ENCODE data around the gene LOXHD1. TPM values are rescaled to one million over a fixed set of nuclear protein-coding genes. Genes with fewer than 3 reads are reported as not detected.
A peak's percentile ranks its signal among the peaks of the same experiment; 100 is the strongest.

LOXHD1 gene
- total RNA-seq, 1 experiment from 2014 or later: 0.35 TPM

DNA sequence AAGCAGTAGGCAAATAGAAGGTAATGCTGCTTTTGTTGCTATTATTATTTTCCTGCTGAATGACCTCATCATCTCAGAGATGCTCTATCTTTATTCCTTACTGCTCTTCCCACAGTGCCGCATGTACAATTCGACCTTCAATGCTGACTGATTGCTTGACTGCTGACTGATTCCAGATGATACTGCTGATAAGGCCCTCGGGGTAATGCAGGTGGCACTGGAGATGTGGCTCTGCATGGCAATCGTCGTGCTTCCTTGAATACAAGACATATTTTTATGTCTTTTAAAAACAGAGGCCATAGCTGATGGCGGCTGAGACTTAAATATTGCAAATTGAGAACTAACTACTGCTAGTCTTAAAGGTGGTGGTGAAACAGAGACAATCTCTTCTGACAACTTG is 146.6 kb downstream of the LOXHD1 start:
- ATAC-seq: no peak
- ChIA-PET CTCF (no interaction called here), POLR2A (no interaction called here)
- peaks cover 13% of the 10 kb centered on the region for H3K9me3 Mint-ChIP-seq
- no peak overlapping the region for H3K4me3 Mint-ChIP-seq
- H3K27ac Mint-ChIP-seq: no peak overlapping the region
- no peak for DNase-seq (ENCODE audit: low spot score)
- no peak for TF ChIP-seq CBFB (CRISPR knock-in tag; IDR thresholded peaks at IDR 0.05; ENCODE audit: low read depth)
- TF ChIP-seq USF1 (CRISPR knock-in tag; IDR thresholded peaks at IDR 0.05): no peak
- TF ChIP-seq SMAD3 (CRISPR knock-in tag; IDR thresholded peaks at IDR 0.05; ENCODE audit: borderline replicate concordance): no peak
- TF ChIP-seq HMGA2 (CRISPR knock-in tag; IDR thresholded peaks at IDR 0.05): no peak
- TF ChIP-seq NFATC4 (CRISPR knock-in tag; IDR thresholded peaks at IDR 0.05): no peak
- no peak for TF ChIP-seq AR (CRISPR knock-in tag; IDR thresholded peaks at IDR 0.05)
- TF ChIP-seq ZNF232 (CRISPR knock-in tag; IDR thresholded peaks at IDR 0.05): no peak
- TF ChIP-seq, protein P1, sequence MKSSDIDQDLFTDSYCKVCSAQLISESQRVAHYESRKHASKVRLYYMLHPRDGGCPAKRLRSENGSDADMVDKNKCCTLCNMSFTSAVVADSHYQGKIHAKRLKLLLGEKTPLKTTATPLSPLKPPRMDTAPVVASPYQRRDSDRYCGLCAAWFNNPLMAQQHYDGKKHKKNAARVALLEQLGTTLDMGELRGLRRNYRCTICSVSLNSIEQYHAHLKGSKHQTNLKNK (CRISPR knock-in tag; IDR thresholded peaks at IDR 0.05): no peak
- no peak for TF ChIP-seq USF2 (CRISPR knock-in tag; IDR thresholded peaks at IDR 0.05)
- TF ChIP-seq SOX15 (CRISPR knock-in tag; IDR thresholded peaks at IDR 0.05): no peak
- TF ChIP-seq FOXK1 (CRISPR knock-in tag; IDR thresholded peaks at IDR 0.05): no peak
- no peak for TF ChIP-seq TEAD1 (CRISPR knock-in tag; IDR thresholded peaks at IDR 0.05)
- TF ChIP-seq ESRRA (CRISPR knock-in tag; IDR thresholded peaks at IDR 0.05; ENCODE audit: borderline replicate concordance): no peak
- no peak for TF ChIP-seq SMAD4 (CRISPR knock-in tag; IDR thresholded peaks at IDR 0.05)
- TF ChIP-seq, protein P2, sequence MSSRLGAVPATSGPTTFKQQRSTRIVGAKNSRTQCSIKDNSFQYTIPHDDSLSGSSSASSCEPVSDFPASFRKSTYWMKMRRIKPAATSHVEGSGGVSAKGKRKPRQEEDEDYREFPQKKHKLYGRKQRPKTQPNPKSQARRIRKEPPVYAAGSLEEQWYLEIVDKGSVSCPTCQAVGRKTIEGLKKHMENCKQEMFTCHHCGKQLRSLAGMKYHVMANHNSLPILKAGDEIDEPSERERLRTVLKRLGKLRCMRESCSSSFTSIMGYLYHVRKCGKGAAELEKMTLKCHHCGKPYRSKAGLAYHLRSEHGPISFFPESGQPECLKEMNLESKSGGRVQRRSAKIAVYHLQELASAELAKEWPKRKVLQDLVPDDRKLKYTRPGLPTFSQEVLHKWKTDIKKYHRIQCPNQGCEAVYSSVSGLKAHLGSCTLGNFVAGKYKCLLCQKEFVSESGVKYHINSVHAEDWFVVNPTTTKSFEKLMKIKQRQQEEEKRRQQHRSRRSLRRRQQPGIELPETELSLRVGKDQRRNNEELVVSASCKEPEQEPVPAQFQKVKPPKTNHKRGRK (CRISPR knock-in tag; IDR thresholded peaks at IDR 0.05; ENCODE audit: borderline replicate concordance): no peak
- peaks cover 2% of the 10 kb centered on the region for H3K27me3 Mint-ChIP-seq (ENCODE audit: low read depth)
- 0 out of 2 replicates have a peak, but pooled peaks cover 3% of the 10 kb centered on the region for H3K36me3 Mint-ChIP-seq
- no peaks in the 10 kb centered on the region for H3K4me1 Mint-ChIP-seq

- ChIA-PET CTCF (no interaction called here), POLR2A (no interaction called here)
- Mint-ChIP-seq H3K27me3 (ENCODE audit: low read depth) (peaks cover 1% of the 10 kb centered on the region), H3K27ac (no peak overlapping the region), H3K4me1 (no peaks in the 10 kb centered on the region), H3K4me3 (no peak overlapping the region), H3K9me3 (peaks cover 13% of the 10 kb centered on the region), H3K36me3 (0 out of 2 replicates have a peak, but pooled peaks cover 3% of the 10 kb centered on the region)
- no peak for DNase-seq (ENCODE audit: low spot score)
- no peak for ATAC-seq
- TF ChIP-seq, protein P3, sequence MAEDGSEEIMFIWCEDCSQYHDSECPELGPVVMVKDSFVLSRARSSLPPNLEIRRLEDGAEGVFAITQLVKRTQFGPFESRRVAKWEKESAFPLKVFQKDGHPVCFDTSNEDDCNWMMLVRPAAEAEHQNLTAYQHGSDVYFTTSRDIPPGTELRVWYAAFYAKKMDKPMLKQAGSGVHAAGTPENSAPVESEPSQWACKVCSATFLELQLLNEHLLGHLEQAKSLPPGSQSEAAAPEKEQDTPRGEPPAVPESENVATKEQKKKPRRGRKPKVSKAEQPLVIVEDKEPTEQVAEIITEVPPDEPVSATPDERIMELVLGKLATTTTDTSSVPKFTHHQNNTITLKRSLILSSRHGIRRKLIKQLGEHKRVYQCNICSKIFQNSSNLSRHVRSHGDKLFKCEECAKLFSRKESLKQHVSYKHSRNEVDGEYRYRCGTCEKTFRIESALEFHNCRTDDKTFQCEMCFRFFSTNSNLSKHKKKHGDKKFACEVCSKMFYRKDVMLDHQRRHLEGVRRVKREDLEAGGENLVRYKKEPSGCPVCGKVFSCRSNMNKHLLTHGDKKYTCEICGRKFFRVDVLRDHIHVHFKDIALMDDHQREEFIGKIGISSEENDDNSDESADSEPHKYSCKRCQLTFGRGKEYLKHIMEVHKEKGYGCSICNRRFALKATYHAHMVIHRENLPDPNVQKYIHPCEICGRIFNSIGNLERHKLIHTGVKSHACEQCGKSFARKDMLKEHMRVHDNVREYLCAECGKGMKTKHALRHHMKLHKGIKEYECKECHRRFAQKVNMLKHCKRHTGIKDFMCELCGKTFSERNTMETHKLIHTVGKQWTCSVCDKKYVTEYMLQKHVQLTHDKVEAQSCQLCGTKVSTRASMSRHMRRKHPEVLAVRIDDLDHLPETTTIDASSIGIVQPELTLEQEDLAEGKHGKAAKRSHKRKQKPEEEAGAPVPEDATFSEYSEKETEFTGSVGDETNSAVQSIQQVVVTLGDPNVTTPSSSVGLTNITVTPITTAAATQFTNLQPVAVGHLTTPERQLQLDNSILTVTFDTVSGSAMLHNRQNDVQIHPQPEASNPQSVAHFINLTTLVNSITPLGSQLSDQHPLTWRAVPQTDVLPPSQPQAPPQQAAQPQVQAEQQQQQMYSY (CRISPR knock-in tag; IDR thresholded peaks at IDR 0.05): peak; percentile 70
- TF ChIP-seq CBFB (CRISPR knock-in tag; IDR thresholded peaks at IDR 0.05; ENCODE audit: low read depth) (no peak), ZNF121 (CRISPR knock-in tag; IDR thresholded peaks at IDR 0.05) (no peak)
Measured at GRCh38 chr18:46509530-46509929, 147.5 kb downstream of the LOXHD1 start.
